HepG2 (cell line): Measurements from ENCODE around the gene PIK3R4. TPM values are rescaled to one million over a fixed set of nuclear protein-coding genes. Genes with fewer than 3 reads are reported as not detected.

ENCODE experiments used
- ADNP ChIP-seq: sonication (generic); formaldehyde crosslinking; IDR thresholded peaks from 2 replicates; pipeline ENCODE4 v1.4.0; 2020; ENCODE audit warnings: missing genetic modification reagents
- ARNTL ChIP-seq: sonication (generic); formaldehyde crosslinking; IDR thresholded peaks from 2 replicates; pipeline ENCODE4 v1.4.0; 2020; ENCODE audit warnings: mild to moderate bottlenecking, missing genetic modification reagents
- ATM ChIP-seq: fragments of 450-650 bp; IDR thresholded peaks from 2 replicates; pipeline ENCODE4 v1.7.1; 2017; ENCODE audit warnings: mild to moderate bottlenecking, borderline replicate concordance
- FOXM1 ChIP-seq: sonication (generic); formaldehyde crosslinking; IDR thresholded peaks from 2 replicates; pipeline ENCODE4 v1.5.0; 2020; ENCODE audit warnings: missing genetic modification reagents
- HNRNPL ChIP-seq: fragments of 200-400 bp; formaldehyde crosslinking; IDR thresholded peaks from 2 replicates; pipeline ENCODE4 v1.6.1; 2017; ENCODE audit warnings: mild to moderate bottlenecking, low read depth, low read length
- MED1 ChIP-seq: sonication (generic); formaldehyde crosslinking; IDR thresholded peaks from 2 replicates; pipeline ENCODE4 v1.4.0; 2020; ENCODE audit warnings: missing genetic modification reagents
- POLR2A ChIP-seq, 2 experiments: IDR thresholded peaks; 2 replicates each; pipeline ENCODE4 v1.6.1; 2011; ENCODE audit warnings: low read depth in 2 of 2, low read length in 2 of 2, mild to moderate bottlenecking in 1 of 2, moderate library complexity in 1 of 2; ENCODE audit not compliant: insufficient read depth in 1 of 2
- PTBP1 ChIP-seq: fragments of 200-400 bp; formaldehyde crosslinking; IDR thresholded peaks from 2 replicates; pipeline ENCODE4 v1.6.1; 2018; ENCODE audit warnings: low read length, low read depth; ENCODE audit not compliant: poor library complexity, severe bottlenecking
- RBAK ChIP-seq: sonication (generic); formaldehyde crosslinking; IDR thresholded peaks from 2 replicates; pipeline ENCODE4 v1.5.1; 2020; ENCODE audit warnings: mild to moderate bottlenecking, missing genetic modification reagents
- ZNF441 ChIP-seq: sonication (generic); formaldehyde crosslinking; IDR thresholded peaks from 2 replicates; pipeline ENCODE4 v1.7.0; 2021; ENCODE audit warnings: missing genetic modification reagents, borderline replicate concordance
- ZNF556 ChIP-seq: sonication (generic); formaldehyde crosslinking; IDR thresholded peaks from 2 replicates; pipeline ENCODE4 v1.4.0; 2020; ENCODE audit warnings: mild to moderate bottlenecking, missing genetic modification reagents, borderline replicate concordance
- ZNF563 ChIP-seq: sonication (generic); formaldehyde crosslinking; IDR thresholded peaks from 2 replicates; pipeline ENCODE4 v1.8.0; 2022; ENCODE audit warnings: mild to moderate bottlenecking, moderate library complexity, missing genetic modification reagents
- ZNF674 ChIP-seq: sonication (generic); formaldehyde crosslinking; IDR thresholded peaks from 2 replicates; pipeline ENCODE4 v1.5.0; 2020; ENCODE audit warnings: low read depth, mild to moderate bottlenecking, missing genetic modification reagents
- ZNF703 ChIP-seq: sonication (generic); formaldehyde crosslinking; IDR thresholded peaks from 2 replicates; pipeline ENCODE4 v1.5.1; 2020; ENCODE audit warnings: missing genetic modification reagents, mild to moderate bottlenecking, moderate library complexity, borderline replicate concordance
- ZNF883 ChIP-seq: sonication (generic); formaldehyde crosslinking; IDR thresholded peaks from 2 replicates; pipeline ENCODE4 v1.5.1; 2020; ENCODE audit warnings: mild to moderate bottlenecking, missing genetic modification reagents; ENCODE audit errors: not compliant biosample characterization
- ZSCAN31 ChIP-seq: sonication (generic); formaldehyde crosslinking; IDR thresholded peaks from 2 replicates; pipeline ENCODE4 v1.5.0; 2020; ENCODE audit warnings: low read depth, mild to moderate bottlenecking, missing genetic modification reagents
- polyA plus RNA-seq, 8 experiments: library from polyadenylated mRNA; depleted of rRNA in 3 of 8; stranded (reverse) in 7 of 8; unstranded in 1 of 8; fragments of >200 nt; fragmentation: Illumina TruSeq in 4 of 8; extraction: Trizol in 4 of 8; gene quantifications; 2 replicates each; pipeline versions ENCODE4 v1.2.1 to v1.2.3, GENCODE V29; 2011 to 2016; ENCODE audit warnings: low read depth in 4 of 8, missing spikeins in 1 of 8, mixed read lengths in 1 of 8; ENCODE audit not compliant: insufficient read depth in 1 of 8
- total RNA-seq, 5 experiments: library from RNA; depleted of rRNA; stranded (reverse); fragments of >200 nt; fragmentation: Illumina TruSeq; extraction: Trizol; gene quantifications; 2 replicates each; pipeline ENCODE4 v1.2.3, GENCODE V29; 2016; ENCODE audit warnings: low read depth in 1 of 5
- TF ChIP-seq, protein P1 (sequence below): sonication (generic); formaldehyde crosslinking; conservative IDR thresholded peaks from 2 replicates; pipeline ENCODE4 v1.4.0; 2020; ENCODE audit warnings: mild to moderate bottlenecking, missing genetic modification reagents, moderate library complexity
- TF ChIP-seq, protein P2 (sequence below): fragments of 450-650 bp; IDR thresholded peaks from 2 replicates; pipeline ENCODE4 v1.6.1; 2016
- TF ChIP-seq, protein P3 (sequence below): sonication (generic); formaldehyde crosslinking; IDR thresholded peaks from 2 replicates; pipeline ENCODE4 v1.5.0; 2020; ENCODE audit warnings: missing genetic modification reagents
- TF ChIP-seq, protein P4 (sequence below): sonication (generic); formaldehyde crosslinking; IDR thresholded peaks from 2 replicates; pipeline ENCODE4 v1.8.1; 2023; ENCODE audit warnings: missing genetic modification reagents, mild to moderate bottlenecking, borderline replicate concordance

The PIK3R4 gene
- total and polyA plus RNA-seq, 2 of the 13 experiments (the other 11 are each of a cell fraction or from before 2014, with no cell fraction given) = 22.4 to 26.0 TPM

DNA sequence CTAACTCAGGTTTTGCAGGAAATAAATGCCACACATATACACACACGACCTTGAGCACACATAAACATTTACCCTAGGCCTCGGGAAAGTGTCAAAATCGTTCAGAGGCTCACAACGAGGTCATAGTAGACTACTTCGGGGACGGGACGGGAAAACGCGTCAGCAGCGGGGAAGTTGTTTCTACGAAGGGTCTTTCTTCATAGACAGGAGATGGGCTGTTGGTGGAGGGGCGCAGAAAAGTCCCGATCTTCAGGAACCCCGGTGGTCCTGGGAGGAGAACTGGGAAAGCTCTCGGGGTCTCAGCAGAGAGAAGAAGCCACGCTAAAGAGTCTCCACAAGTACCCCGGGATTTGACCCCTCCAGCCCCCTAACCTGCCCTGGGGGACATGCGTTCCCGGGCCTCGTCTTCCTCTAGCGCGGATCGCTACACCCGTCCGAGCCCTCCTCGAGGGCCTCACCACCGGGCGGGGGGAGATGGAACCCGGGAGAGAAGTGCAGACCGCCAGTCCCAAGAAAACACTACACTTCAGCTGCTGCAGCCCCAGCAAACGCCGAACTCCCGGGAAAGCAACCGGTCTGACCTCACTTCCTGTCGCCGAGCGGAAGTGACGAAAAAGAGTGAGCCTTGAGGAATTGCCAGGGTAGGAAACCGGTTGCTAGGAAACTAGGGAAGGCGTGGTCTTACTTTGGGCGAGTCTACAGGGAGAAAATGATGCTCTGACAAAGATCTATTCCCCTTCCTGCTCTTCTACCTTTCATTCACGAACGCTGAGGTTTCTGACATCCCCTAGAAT, at the start of gene PIK3R4 (continued):
- TF ChIP-seq, protein P1, sequence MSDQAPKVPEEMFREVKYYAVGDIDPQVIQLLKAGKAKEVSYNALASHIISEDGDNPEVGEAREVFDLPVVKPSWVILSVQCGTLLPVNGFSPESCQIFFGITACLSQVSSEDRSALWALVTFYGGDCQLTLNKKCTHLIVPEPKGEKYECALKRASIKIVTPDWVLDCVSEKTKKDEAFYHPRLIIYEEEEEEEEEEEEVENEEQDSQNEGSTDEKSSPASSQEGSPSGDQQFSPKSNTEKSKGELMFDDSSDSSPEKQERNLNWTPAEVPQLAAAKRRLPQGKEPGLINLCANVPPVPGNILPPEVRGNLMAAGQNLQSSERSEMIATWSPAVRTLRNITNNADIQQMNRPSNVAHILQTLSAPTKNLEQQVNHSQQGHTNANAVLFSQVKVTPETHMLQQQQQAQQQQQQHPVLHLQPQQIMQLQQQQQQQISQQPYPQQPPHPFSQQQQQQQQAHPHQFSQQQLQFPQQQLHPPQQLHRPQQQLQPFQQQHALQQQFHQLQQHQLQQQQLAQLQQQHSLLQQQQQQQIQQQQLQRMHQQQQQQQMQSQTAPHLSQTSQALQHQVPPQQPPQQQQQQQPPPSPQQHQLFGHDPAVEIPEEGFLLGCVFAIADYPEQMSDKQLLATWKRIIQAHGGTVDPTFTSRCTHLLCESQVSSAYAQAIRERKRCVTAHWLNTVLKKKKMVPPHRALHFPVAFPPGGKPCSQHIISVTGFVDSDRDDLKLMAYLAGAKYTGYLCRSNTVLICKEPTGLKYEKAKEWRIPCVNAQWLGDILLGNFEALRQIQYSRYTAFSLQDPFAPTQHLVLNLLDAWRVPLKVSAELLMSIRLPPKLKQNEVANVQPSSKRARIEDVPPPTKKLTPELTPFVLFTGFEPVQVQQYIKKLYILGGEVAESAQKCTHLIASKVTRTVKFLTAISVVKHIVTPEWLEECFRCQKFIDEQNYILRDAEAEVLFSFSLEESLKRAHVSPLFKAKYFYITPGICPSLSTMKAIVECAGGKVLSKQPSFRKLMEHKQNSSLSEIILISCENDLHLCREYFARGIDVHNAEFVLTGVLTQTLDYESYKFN (CRISPR knock-in tag) = no peak; the same call in 1 of the 2 replicates
- TF ChIP-seq HNRNPL = no peak
- no peak for TF ChIP-seq ZSCAN31 (CRISPR knock-in tag)
- TF ChIP-seq ZNF674 (CRISPR knock-in tag) = no peak
- no peak for TF ChIP-seq ZNF556
- no peak for TF ChIP-seq ATM
- TF ChIP-seq, protein P2, sequence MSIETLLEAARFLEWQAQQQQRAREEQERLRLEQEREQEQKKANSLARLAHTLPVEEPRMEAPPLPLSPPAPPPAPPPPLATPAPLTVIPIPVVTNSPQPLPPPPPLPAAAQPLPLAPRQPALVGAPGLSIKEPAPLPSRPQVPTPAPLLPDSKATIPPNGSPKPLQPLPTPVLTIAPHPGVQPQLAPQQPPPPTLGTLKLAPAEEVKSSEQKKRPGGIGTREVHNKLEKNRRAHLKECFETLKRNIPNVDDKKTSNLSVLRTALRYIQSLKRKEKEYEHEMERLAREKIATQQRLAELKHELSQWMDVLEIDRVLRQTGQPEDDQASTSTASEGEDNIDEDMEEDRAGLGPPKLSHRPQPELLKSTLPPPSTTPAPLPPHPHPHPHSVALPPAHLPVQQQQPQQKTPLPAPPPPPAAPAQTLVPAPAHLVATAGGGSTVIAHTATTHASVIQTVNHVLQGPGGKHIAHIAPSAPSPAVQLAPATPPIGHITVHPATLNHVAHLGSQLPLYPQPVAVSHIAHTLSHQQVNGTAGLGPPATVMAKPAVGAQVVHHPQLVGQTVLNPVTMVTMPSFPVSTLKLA = 0 out of 2 replicates have a peak, but pooled peaks have one; percentile 4
- no peak for TF ChIP-seq FOXM1 (CRISPR knock-in tag)
- no peak for TF ChIP-seq ADNP (CRISPR knock-in tag)
- no peak for TF ChIP-seq ZNF563 (CRISPR knock-in tag)
- TF ChIP-seq MED1 = peak; percentile 29; the same call in 1 of the 2 replicates
- TF ChIP-seq RBAK (CRISPR knock-in tag) = no peak
- TF ChIP-seq POLR2A (IDR thresholded peaks at IDR 0.05; ENCODE audit: insufficient read depth in 1 of 2, low read depth in 2 of 2, low read length in 2 of 2) = peak; percentile 74 to 79
- no peak for TF ChIP-seq ZNF703 (CRISPR knock-in tag)
- TF ChIP-seq, protein P3, sequence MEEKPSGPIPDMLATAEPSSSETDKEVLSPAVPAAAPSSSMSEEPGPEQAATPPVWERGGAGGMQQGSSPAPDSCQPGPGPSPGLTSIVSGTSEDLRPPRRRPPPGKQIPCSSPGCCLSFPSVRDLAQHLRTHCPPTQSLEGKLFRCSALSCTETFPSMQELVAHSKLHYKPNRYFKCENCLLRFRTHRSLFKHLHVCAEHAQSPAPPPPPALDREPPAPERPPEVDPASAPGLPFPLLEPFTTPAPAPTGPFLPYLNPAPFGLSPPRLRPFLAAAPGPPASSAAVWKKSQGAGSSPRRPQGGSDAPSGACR = no peak
- 0 out of 2 replicates have a peak, but pooled peaks have one; percentile 29 for TF ChIP-seq ARNTL (CRISPR knock-in tag)
- no peak for TF ChIP-seq ZNF883 (CRISPR knock-in tag)
- TF ChIP-seq PTBP1 = no peak
- TF ChIP-seq, protein P4, sequence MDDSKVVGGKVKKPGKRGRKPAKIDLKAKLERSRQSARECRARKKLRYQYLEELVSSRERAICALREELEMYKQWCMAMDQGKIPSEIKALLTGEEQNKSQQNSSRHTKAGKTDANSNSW = no peak
- no peak for TF ChIP-seq ZNF441 (CRISPR knock-in tag)
